Measurements from ENCODE around the gene APLP2.
"Not testable (repeated sequence)": the region's sequence is repeated elsewhere in the genome, so short reads cannot be mapped to it uniquely, and the experiment has no call there.

Gene APLP2

GRCh38 chr11:130069659-130070108, at the start of gene APLP2:
Gene APLP2, plus strand, starts transcription at chr11:130069894. Its CDS starts 84 bp downstream, at chr11:130069978.
- DNase-seq (ENCODE audit: low read depth), result peak; percentile 99

GRCh38 chr11:130020323-130020722, 49.4 kb upstream of the APLP2 start:
- H3K4me3 ChIP-seq (ENCODE audit: low read depth, low read length), result no peak overlapping the region
- TF ChIP-seq MAX (IDR thresholded peaks at IDR 0.05; ENCODE audit: low read depth, low read length) (no peak), CTCF (IDR thresholded peaks at IDR 0.05; ENCODE audit: low read depth, low read length) (no peak), POLR2A (IDR thresholded peaks at IDR 0.05; ENCODE audit: extremely low read depth, insufficient read length) (no peak), MYC (IDR thresholded peaks at IDR 0.05; ENCODE audit: low read depth, low read length) (no peak)
- DNase-seq (ENCODE audit: low read depth), result no peak

More at GRCh38 chr11:130069659-130070108, at the start of gene APLP2:
- TF ChIP-seq MAX (IDR thresholded peaks at IDR 0.05; ENCODE audit: low read depth, low read length) (peak; percentile 63), MYC (IDR thresholded peaks at IDR 0.05; ENCODE audit: low read depth, low read length) (peak; percentile 79), CTCF (IDR thresholded peaks at IDR 0.05; ENCODE audit: low read depth, low read length) (no peak), POLR2A (IDR thresholded peaks at IDR 0.05; ENCODE audit: extremely low read depth, insufficient read length) (peak; percentile 99)
- peak within 1 kb of the TSS; percentile 89 for H3K4me3 ChIP-seq (ENCODE audit: low read depth, low read length)

- not testable (repeated sequence) for H3K4me3 ChIP-seq (ENCODE audit: low read depth, low read length); DNase-seq (ENCODE audit: low read depth)
Measured at GRCh38 chr11:130021606-130022005, 48.1 kb upstream of the APLP2 start.

GRCh38 chr11:130022799-130023198, 46.9 kb upstream of the APLP2 start:
- no peak for TF ChIP-seq POLR2A (IDR thresholded peaks at IDR 0.05; ENCODE audit: extremely low read depth, insufficient read length)
- no peak for TF ChIP-seq CTCF (IDR thresholded peaks at IDR 0.05; ENCODE audit: low read depth, low read length)
- no peak for TF ChIP-seq MAX (IDR thresholded peaks at IDR 0.05; ENCODE audit: low read depth, low read length)
- TF ChIP-seq MYC (IDR thresholded peaks at IDR 0.05; ENCODE audit: low read depth, low read length), result no peak
- H3K4me3 ChIP-seq (ENCODE audit: low read depth, low read length), result no peak overlapping the region
- no peak for DNase-seq (ENCODE audit: low read depth)

GRCh38 chr11:130023204-130023603, 46.5 kb upstream of the APLP2 start:
- TF ChIP-seq CTCF (IDR thresholded peaks at IDR 0.05; ENCODE audit: low read depth, low read length), result no peak
- H3K4me3 ChIP-seq (ENCODE audit: low read depth, low read length), result no peak overlapping the region
- no peak for DNase-seq (ENCODE audit: low read depth)

GRCh38 chr11:130024361-130024760, 45.3 kb upstream of the APLP2 start:
- no peak for DNase-seq (ENCODE audit: low read depth)

More at GRCh38 chr11:130024361-130024760, 45.3 kb upstream of the APLP2 start:
- TF ChIP-seq CTCF (IDR thresholded peaks at IDR 0.05; ENCODE audit: low read depth, low read length), result no peak
- no peak for TF ChIP-seq MYC (IDR thresholded peaks at IDR 0.05; ENCODE audit: low read depth, low read length)
- no peak for TF ChIP-seq MAX (IDR thresholded peaks at IDR 0.05; ENCODE audit: low read depth, low read length)
- TF ChIP-seq POLR2A (IDR thresholded peaks at IDR 0.05; ENCODE audit: extremely low read depth, insufficient read length), result no peak
- no peak overlapping the region for H3K4me3 ChIP-seq (ENCODE audit: low read depth, low read length)
